ENCODE results near the gene NCOA1. TPM values are rescaled to one million over a fixed set of nuclear protein-coding genes. Genes with fewer than 3 reads are reported as not detected.

NCOA1 gene
- total and polyA plus RNA-seq, 10 of the 15 experiments (the other 5 are each of a cell fraction or from before 2014, with no cell fraction given): 1.8 to 35.6 (median 6.1) TPM

DNA sequence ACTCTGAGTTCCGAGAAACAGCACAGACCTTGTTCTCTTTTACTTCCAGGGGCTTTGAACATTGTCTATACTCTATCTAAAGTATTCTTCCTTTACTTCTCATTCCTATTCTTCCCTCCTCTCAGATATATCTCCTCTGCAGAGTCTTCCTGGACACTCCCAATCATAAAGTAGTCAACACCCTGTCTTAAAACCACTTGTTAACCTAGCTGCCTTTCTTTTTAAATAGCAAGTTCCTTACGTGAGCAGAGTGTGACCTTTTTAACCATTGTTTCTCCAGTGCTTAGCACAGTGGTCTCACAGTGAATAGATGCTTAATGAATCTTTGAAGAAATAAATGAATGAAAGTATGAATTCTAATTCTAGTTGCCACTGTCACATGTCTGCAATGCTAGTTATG is 254.8 kb downstream of the NCOA1 start:
- H4K20me1 ChIP-seq (ENCODE audit: control insufficient read depth, insufficient read depth): no peaks in the 10 kb centered on the region
- peaks cover 1 to 3% of the 10 kb centered on the region in 2 experiments; a peak in 2 of 4 replicates for H3K36me3 ChIP-seq (ENCODE audit: control insufficient read depth in 2 of 2, insufficient read depth in 2 of 2, low read length in 1 of 2)
- H3K4me2 ChIP-seq (ENCODE audit: control insufficient read depth, insufficient read depth): no peak overlapping the region
- H3K27me3 ChIP-seq (replicated peaks in 1 of 2; ENCODE audit: control insufficient read depth in 2 of 2, insufficient read depth in 2 of 2, low read length in 1 of 2): no peaks in the 10 kb centered on the region
- WGBS (ENCODE audit: insufficient coverage, insufficient replicate concordance, low lambda C conversion rate, missing lambda C conversion rate): 100% methylated on average over 2 of the region's 2 CpGs
- CTCF ChIA-PET: no interaction called here
- H3K27ac ChIP-seq (ENCODE audit: control insufficient read depth, insufficient read depth): no peak overlapping the region
- H2AFZ ChIP-seq (ENCODE audit: control insufficient read depth, low read depth, low read length): no peak overlapping the region
- H3K79me2 ChIP-seq (ENCODE audit: control insufficient read depth, insufficient read depth, low read length): no peaks in the 10 kb centered on the region
- DNase-seq (ENCODE audit: low read depth, low spot score) (no peak), ATAC-seq (no peak), FAIRE-seq (no peak)
- SMC1A ChIA-PET (ENCODE audit: uncharacterized antibody, unreplicated experiment): interaction anchor here (1.5 kb wide), 1 partner anchor 19 kb away, joined by 6 read pairs; no protein-coding TSS in a partner anchor
- TF ChIP-seq POLR2AphosphoS5 (IDR thresholded peaks at IDR 0.05; ENCODE audit: low read length) (no peak), BMI1 (IDR thresholded peaks at IDR 0.05; ENCODE audit: borderline replicate concordance) (no peak), CEBPZ (IDR thresholded peaks at IDR 0.05; ENCODE audit: low read depth, low read length) (no peak), CBX5 (IDR thresholded peaks at IDR 0.05; ENCODE audit: low read depth) (no peak), BCL11A (IDR thresholded peaks at IDR 0.05; ENCODE audit: low read depth, low read length) (no peak), RFX5 (IDR thresholded peaks at IDR 0.05; ENCODE audit: low read depth, low read length) (no peak), ETV6 (conservative IDR thresholded peaks at IDR 0.05 in 1 of 2, IDR thresholded peaks at IDR 0.05 in 1 of 2; ENCODE audit: borderline replicate concordance in 1 of 2, low read depth in 1 of 2) (no peak)
- no peak overlapping the region for H3K9ac ChIP-seq (ENCODE audit: control insufficient read depth, insufficient read depth, low read length)
- POLR2A ChIA-PET: no interaction called here
- no TSS peak for BruUV-seq (replicated peaks)
- in situ Hi-C loops (cut with MboI) (no loop called here), intact Hi-C loops (cut with micrococcal nuclease; ENCODE audit: unreplicated experiment) (no loop called here)
- H3K9me3 ChIP-seq (replicated peaks; ENCODE audit: control insufficient read depth, insufficient read depth, low read length): no peaks in the 10 kb centered on the region
- RAD21 ChIA-PET (ENCODE audit: unreplicated experiment): no interaction called here
- H3K4me1 ChIP-seq (ENCODE audit: control insufficient read depth, insufficient read depth, low read length): no peaks in the 10 kb centered on the region
- no peak overlapping the region for H3K4me3 ChIP-seq

Data from GM12878 (cell line).